GM18505 (cell line): Measurements from ENCODE around the gene THRA.
A peak's percentile ranks its signal among the peaks of the same experiment; 100 is the strongest.

Source experiments
- ATAC-seq: cut with Tn5 transposase; IDR thresholded peaks from one replicate; pipeline ENCODE4 v1.9.1; 2021; ENCODE audit not compliant: unreplicated experiment
- POLR2A ChIP-seq: IDR thresholded peaks from 4 replicates; pipeline ENCODE4 v1.6.1; 2011; ENCODE audit warnings: borderline replicate concordance; ENCODE audit not compliant: insufficient read depth, insufficient read length; ENCODE audit errors: extremely low read depth

Gene THRA

DNA sequence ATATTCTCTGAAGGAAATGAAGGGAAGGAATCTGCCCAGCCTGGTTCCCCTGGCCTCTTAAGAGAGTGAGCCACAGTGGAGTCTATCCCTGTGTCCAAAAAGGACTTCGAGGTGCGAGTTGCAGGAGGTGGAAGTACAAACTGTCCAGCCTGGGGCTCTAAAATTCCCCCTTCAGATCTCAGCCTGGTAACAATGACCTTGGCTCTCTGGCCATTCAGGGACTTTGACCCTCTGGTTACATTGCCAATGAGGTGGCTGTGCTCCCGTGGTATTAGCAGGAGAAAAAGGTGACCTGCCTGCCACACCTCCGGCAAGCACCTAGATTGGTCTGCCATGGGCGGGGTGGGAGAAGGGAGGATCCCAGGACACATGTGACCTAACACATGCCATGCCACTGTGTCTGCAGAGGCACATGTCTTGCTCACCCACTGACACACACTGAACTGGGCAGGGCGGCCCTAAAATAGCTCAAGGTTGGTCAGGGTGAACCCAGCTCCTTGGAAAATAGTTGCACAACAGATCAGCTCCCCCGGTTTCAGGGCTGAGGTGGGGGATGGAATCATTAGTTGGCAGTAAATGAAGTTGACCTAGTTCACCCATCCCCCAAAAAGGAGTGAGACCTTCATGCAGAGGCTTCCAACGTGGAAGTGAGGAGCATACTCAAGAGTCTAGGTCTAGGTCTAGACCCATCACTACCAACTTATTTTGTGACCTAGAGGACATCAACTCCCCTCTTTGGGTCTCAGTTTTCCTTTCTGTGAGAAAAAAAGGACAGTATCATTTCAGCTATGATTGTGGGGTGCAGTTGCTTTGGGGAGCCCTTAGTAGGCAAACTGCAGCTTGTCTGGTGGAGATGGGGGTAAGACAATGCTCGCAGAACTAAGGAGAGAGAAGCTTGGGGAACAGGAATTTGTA lies 35.4 kb downstream of the THRA start:
- ATAC-seq = no peak
- TF ChIP-seq POLR2A = no peak

DNA sequence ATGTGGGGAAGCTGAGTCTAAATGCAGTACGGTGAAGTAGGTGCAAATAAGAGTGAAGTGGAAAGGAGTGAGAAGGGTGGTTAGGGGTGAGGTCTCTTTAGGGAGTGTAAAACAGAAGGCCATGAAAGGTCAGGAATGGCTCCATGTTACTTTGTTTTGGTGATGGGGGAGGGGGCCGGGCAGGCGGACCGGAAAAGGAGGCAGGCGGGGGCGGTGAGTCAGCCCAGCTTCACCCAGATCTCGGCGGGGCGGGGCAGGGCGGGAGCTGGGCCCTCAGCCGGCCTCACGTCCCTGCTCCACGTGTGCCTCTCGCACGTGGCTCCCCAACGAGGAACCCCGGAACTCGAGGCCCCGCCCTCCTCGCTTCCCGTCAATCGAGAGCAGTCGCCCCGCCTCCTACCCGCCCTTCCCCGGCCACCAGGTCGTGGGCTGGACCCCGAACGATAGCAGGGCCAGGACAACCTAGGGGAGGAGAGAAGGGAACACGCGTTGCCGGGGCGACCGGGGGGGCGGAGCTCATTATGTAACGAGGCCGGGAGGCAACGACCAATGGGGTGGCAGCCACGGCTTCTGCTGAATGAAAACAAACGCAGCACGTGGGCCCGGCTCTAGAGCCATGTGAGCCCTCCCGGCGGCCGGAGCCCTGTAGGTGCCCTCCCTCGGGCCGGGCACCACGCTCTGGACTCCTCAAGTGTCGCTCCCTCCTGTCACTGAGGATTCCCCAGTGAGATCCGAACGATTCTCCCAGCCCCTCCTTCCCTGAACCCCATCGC lies 36.3 kb downstream of the THRA start:
- ATAC-seq = peak; percentile 59
- no peak for TF ChIP-seq POLR2A

DNA sequence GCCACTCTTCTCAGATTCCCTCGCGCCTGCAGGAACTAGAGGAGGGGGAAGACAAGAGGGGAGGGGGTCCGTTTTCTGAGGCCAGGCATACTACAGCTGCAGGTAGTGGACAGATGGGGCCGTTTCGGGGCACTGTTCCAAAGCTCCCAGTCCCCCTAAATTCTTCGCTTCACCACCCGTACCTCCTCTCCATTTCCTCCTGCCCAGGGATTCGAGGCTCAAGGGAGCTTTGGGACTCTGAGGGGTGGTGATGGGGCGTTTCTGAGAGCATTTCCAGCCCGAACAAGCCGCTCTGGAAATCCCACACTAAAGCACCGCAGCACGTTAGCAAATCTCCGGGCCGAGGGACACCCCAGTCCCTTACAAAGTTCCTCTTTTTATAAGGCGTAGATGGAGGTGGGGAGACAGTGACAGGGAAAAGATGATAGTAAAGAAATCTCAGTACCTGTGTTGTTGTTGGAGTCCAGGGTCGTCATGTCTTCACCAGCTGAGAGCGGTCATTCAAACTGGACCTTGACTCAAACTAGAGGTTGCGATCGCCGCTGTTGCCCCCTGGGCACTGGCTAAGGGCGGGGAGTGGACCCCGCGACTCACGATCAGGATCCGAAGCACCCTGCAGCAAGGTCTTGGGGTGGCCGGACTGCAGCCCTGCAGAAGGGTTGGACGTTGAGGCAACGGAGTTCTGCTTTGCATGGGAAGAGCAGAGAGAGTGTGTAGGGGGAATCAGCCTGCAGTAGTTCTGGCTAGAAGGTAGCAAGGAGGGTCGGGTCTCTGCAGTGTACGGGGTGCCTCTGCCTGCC lies 37.1 kb downstream of the THRA start:
- TF ChIP-seq POLR2A = no peak
- no peak for ATAC-seq

DNA sequence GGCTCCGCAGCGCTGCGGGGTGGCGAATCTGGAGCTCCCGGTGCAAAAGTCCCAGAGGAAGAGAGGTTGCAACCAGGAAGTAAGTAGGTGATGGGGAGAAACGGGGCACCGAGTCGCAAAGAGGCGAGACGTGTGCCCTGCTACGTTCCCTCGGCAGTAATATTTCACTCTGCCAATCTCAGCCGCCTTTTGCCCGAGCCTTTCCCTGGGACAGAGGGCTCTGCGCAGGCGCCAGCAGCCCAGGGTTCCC lies 37.6 kb downstream of the THRA start, which contains the start of gene NR1D1:
TSS of gene NR1D1 (minus strand) at position 171 of the 250 bp plus-strand sequence. CDS start 495 bp downstream, outside the sequence.
- ATAC-seq = no peak
- TF ChIP-seq POLR2A = no peak

DNA sequence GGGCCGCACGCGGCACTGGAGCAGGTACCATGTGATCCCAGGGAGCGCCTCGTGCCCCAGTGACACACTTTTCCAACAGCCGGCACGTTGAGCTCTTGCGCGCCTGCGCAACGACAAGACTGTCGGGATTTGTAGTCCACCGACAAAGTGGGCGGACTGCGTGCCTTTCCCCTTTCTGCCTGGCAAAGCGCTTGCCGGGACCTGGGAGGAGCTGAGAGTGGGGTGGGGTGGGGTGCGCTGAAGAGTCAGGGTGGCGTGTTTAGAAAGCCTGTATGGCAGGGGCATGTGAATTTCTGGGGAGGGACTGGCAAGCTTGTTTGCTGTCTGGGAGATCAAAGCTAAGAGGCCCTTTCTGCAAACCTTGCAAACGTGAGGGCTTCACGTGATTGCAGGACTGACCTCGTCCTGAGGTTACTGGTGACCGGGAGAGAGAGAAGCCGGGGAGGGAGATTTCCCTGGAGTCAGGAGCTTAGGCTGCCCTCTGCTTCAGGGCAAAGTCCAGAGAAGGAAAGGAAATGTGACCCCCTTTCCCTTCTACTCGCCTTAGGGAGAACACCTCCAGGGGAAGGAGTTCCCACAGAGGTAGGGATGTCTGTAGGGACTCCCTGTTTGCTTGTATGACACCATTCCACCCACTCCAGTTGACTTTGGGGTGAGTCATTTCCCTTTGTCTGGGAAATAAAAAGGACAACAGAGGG lies 38.1 kb downstream of the THRA start:
- ATAC-seq = no peak
- peak; percentile 61 for TF ChIP-seq POLR2A

DNA sequence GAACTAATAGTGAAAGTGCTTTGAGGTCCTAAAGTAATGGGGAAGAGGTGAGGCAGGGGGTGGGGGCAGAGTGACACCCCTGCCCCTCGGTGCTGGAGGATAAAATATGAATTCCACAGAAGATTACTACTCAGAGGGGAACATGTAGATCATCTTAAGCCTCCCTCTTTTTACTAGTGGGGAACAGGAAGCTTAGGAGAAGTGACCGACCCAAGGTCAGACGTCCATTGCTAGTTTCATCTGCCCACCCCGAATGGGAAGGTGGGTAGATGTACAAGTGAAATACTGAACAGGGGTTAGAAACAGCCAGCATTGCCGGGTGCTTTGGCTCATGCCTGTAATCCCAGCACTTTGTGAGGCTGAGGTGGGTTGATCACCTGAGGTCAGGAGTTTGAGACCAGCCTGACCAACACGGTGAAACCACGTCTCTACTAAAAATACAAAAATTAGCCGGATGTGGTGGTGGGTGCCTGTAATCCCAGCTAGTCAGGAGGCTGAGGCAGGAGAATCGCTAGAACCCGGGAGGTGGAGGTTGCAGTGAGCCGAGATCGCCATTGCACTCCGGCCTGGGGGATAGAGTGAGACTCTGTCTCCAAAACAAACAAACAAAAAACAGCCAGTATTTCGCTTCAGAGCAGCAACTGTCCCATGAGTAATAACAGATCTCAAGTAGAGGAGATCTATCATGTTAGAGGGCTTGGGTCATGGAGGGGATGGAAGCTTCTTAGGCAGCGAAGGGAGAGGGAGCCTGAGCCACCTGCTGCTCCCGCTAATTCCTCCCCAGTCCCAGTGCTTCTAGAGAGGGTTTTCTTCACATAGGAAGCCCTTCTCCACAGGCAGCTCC lies 38.8 kb downstream of the THRA start:
- TF ChIP-seq POLR2A = no peak

DNA sequence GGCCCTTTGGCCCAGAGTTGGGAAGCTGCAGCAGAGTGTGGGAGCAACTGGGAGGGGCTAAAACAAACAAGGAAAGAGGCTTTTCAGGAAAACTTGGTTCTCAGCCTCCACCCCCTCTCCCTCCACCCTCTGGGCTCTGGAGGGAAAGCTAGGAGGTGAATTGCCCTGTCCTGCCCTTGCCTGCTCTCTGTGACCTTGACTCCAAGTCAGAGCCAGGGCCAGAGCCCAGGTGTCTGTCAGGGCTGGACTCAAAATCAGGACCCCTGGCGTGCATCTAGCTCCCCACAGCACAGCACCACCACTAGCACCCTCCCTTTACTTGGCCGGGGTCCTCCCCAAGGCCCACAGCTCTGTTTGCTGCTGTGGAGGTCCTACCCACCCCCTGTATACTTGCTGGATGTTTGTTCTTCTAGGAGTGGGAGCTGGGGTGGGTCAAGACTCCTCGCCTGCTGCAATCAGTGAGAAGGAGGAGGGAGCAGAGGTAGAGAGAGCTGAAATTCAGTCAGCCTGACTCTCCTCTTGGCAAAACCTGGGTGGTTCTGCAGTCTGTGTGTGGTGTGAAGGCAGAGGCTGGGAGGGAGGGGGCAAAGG lies 40.4 kb downstream of the THRA start:
- ATAC-seq = no peak
- TF ChIP-seq POLR2A = no peak

More for the DNA sequence above, 38.8 kb downstream of the THRA start:
- ATAC-seq = no peak

DNA sequence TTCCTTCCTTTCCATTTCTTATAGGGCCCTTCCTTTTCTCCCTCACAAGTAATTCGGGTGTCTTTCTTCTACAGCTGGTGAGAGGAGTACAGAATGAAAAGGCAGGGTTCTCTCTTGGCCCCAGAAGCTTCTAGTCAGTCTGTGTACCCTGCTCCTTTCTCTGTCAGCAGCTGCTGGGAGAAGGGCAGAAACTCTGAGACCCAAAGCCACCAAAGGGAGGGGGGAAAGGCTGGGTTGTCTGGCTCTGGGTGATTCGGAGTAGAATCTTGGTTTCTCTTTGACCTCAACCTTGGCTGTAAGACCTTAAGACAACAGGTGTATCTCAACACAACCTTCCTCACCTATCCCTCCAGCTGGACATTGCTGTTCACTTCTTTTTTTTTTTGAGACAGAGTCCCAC lies 40.9 kb downstream of the THRA start:
- ATAC-seq = no peak

DNA sequence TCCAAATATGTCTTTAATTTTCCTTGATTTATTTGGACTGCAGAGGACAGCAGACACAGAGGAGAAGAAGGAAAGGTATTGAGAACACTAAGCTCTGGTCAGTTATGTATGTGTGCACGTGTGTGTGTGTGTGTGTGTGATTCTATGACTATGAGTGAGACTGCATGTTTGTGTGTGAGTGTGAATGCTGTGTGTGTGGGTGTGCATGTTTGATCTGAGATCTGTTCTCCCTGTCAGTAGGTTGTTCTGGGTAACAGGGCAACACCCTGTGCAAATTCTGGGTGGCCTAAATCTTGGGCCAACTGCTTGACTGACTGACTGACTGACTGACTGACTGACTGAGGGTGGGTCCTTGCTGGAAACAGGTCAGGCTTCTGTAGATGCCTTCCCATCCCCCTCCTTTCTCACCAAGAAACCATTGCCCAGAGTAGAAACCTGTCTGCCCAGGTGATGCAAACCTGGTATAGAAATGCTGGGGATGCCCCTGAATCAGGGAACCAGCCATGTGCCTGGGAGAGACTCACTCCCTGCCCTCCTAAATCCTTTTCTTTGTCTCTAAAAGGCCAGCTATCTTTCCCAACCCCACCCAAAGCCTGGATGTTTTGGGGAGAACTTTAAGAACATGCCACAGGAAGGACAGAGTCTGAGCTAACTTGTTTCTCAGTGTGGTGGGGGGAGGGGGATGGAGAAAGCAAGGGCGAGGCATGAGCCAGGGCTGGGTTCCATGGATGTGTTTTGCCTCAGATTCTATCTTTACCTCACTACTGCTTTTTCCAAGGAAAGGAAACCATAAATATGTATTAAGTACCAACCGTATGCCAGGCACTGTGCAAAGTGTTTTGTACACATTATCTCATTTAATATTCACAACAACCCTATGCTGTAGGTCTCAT lies 42.1 kb downstream of the THRA start:
- no peak for ATAC-seq
- no peak for TF ChIP-seq POLR2A

More for the DNA sequence above, 40.9 kb downstream of the THRA start:
- TF ChIP-seq POLR2A = no peak

DNA sequence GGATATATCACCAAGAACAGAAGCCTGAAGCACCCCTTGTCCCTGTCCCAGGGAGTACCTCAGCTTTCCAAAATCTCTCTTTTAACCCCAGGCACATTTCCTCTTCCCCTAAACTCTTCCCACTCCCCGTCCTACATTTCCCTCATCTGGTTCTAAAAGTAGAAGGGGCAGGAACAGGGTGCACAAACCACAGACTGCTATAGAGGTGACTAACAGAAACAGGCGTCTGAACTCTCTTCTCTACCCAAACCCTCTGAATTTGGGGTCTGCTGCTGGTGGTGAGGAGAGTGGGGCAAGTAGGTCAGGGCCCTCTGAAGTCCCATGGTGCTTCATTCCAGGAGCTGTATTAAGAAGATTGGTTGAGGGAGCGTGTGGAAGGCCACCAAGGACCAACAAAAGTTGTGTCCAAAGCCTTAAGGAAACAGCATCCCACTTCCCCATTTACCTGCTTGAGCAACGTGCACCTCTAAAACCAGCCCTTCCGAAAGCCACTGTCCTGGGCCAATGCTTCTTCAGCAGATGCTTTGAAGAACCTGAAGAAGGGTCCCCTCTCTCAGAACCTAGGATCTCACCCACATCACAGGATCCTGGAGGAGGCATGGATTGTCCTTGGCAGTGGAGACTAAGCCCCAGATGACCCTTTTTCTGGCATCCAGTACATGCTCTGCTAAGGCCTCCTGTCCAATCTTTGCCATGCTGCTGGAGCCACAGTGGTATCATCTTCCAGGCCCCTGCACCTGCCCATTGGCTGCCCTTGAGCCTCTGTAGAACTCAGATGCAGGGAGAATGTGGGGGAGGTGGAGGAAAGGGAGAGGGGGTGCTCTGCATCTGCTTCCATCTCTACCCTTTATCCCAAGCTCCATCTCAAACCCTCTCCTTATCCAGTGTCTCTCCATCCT lies 43.3 kb downstream of the THRA start:
- ATAC-seq = no peak
- TF ChIP-seq POLR2A = no peak
